ENCODE measurements around the gene MGAT5.

DNA sequence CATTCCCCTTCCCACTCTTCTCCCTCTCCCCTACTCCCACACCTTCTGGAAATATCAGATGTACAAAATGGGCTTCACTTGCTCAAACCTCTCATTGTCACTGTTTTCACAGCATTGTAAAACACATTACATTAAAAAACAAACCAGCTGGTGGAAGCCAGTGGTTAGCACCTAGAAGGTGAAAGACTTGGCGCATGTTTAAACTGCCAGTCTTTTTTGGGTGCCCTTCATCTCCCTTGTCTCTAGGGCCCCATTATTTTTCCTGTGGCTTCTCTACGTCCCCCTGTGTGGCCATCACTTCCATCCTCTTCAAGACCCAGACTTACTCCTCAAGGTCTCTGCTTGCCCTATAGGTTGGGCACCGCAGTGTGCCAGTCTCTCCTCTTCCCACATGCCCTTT lies 34.9 kb downstream of the MGAT5 start:
- TF ChIP-seq, protein P1, sequence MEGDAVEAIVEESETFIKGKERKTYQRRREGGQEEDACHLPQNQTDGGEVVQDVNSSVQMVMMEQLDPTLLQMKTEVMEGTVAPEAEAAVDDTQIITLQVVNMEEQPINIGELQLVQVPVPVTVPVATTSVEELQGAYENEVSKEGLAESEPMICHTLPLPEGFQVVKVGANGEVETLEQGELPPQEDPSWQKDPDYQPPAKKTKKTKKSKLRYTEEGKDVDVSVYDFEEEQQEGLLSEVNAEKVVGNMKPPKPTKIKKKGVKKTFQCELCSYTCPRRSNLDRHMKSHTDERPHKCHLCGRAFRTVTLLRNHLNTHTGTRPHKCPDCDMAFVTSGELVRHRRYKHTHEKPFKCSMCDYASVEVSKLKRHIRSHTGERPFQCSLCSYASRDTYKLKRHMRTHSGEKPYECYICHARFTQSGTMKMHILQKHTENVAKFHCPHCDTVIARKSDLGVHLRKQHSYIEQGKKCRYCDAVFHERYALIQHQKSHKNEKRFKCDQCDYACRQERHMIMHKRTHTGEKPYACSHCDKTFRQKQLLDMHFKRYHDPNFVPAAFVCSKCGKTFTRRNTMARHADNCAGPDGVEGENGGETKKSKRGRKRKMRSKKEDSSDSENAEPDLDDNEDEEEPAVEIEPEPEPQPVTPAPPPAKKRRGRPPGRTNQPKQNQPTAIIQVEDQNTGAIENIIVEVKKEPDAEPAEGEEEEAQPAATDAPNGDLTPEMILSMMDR (conservative IDR thresholded peaks at IDR 0.05) = no peak
- no peak for TF ChIP-seq ZFX (IDR thresholded peaks at IDR 0.05)
